Measurements from ENCODE around the gene BCAS1.
"Not testable (repeated sequence)": the region's sequence is repeated elsewhere in the genome, so short reads cannot be mapped to it uniquely, and the experiment has no call there.

Gene BCAS1

DNA sequence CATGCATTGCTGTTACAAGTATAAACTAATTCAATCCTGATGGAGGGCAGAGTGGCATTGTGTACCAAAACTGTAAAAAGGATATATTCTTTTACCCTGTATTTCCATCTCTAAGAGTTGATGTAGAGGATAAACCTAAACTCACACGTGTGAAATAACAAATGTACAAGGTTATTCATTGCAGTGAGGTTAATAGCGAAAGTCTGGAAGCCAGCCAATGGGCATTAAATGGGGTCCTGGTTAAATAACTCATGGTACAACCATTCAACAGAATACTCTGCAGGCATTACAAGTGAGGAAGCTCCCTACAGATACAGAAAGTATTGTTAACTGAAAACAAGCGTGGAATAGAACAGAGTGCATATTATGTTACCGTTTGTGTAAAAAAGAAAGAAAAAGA, 56.9 kb downstream of the BCAS1 start:
- no peak for DNase-seq

DNA sequence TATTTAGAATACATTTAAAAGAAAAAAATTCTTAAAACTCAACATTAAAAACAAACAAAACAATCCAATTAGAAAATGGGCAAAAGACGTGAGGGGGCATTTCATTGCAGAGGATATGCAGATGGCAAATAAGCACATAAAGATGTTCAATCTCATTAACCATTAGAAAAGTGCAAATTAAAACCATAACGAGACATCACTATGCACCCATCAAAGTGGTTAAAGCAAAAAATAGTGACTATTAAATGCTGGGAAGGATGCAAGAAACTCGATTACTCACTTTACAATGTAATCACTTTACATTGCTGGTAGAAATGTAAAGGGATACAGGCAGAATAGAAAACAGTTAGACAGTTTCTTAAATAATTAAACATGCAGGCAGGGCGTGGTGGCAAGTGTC, 59.0 kb downstream of the BCAS1 start:
- no peak for DNase-seq

DNA sequence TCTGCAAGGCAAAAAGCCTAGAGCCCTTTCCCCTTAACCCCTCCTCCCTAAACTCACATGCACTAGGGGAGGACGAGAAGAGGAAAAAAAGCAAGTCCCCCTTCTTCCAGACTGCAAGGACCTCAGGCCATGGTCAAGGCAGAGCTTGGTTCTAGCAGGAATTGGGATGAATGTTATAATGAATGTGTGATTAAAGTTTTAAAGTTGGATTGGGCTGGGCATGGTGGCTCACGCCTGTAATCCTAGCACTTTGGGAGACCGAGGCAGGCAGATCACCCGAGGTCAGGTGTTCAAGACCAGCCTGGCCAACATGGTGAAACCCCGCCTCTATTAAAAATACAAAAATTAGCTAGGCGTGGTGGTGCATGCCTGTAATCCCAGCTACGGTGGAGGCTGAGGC, 64.2 kb downstream of the BCAS1 start:
- DNase-seq, result not testable (repeated sequence)

DNA sequence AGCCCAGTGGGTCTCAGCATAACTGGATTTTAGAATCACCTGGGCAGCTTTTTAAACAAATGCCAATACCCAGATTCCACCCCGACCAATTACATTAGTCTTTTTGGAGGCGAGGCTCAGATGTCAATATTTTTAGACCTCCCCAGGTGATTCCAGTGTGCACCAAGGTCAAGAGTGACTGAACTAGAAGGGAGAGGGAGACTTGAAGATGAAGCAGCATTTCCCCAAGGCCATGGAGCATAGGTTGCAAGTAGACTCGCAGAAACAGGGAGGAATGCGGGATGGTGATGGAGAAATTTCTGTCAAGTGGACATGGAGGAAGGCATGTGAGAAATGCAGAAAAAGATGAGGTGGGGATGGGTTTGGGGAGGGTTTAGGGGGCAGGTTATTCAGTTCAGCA, 64.9 kb downstream of the BCAS1 start:
- no peak for DNase-seq

- no peak for DNase-seq
Measured at GRCh38 chr20:54004445-54004844, 65.9 kb downstream of the BCAS1 start.

GRCh38 chr20:54002741-54003140, 67.7 kb downstream of the BCAS1 start:
- no peak for DNase-seq

GRCh38 chr20:54002056-54002575, 68.3 kb downstream of the BCAS1 start:
- no peak for DNase-seq

DNA sequence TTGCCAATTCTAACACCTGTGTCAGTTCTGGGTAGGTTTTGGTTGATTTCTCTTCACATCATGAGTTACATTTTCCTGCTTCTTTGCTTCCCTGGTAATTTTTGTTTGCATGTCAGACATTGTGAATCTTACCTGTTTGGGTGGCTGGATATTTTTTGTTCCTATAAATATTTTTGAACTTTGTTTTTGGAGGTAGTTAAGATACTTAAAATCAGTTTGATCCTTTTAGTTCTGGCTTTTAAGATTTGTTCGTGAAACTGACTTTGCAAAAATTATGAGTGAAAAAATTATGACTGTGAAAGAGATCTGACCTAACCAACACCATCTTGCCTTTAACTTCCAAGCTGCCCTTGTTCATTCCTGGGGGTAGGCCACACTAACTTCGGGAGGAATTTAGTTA, 69.5 kb downstream of the BCAS1 start:
- DNase-seq, result no peak

DNA sequence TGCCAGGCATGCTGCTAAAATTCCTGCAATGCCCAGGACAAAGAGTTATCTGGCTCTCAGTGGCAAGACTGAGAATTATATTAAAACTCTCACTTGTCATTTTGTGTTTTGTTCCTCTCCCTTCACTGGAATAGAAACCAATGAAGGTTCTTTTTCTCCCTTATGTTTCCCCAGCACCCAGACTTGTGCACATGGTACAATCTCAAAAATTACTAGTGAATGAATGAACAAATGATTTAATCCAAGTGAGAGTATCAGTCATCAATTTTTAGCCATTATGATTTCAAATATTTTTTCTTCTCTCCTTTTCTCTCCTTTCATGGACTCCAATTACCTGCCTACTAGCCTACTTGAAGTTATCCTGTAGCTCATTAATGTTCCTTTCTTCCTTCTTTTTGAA, 70.1 kb downstream of the BCAS1 start:
- DNase-seq, result no peak

GRCh38 chr20:53999077-53999476, 71.3 kb downstream of the BCAS1 start:
- no peak for DNase-seq

DNA sequence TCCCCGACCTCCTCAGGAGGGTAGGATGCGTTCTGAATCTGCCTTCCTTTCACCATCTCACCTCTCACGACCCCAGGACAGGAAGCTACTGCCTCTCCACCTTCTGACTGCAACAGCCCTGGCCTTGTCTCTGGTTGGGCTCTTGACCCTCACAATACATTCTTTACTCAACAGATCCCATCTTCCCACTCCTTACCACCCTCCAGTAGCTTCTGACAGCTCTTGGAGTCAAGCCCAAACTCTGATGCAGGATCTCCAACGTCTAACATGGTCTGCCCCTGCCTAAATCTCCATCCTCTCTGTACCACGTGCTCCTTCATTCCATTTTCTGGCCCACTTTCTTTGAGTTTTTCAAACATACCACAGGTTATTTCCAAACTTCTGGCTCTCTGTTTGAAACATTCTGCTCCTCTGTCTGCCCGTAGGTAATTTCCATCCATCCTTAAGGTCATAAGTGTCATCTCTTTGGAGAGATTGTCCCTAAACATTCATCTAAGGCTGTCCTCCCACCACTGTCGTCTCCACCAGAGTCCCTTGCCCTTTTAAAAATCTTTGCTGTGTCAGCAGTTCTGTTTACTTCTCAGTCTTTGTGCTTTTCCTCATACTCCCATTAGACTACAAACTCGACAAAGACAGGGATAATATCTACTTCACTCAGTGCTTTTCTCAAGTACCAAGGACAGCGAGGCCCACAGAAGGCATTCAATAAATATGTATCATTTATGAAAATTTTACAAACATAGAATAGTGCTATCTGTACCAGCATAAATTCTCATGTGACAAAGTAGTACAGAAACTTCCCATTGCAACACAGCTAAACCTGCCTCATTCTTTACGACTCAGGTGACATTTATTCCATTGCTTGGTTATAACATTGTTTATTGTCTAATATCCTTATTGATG, 73.6 kb downstream of the BCAS1 start:
- no peak for DNase-seq

DNA sequence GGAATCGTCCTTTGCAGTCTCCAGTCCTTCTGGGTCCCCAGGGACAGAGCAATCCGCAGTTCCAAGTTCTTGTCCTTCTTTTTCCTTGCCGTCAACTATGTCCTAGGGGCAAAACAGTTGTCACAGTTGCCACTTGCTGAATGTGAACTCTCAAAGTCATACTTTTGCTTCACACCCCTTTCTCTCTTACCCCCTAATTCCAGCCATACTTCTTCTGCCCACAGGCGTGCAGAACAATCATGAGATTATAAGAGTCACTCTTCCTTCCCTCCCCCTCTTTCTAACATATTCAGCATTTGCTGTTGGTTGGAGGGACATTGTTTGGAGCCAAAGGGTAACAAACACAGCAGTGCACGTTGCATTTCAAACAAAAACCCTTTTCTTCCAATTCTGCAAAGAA, 74.4 kb downstream of the BCAS1 start:
- no peak for DNase-seq

DNA sequence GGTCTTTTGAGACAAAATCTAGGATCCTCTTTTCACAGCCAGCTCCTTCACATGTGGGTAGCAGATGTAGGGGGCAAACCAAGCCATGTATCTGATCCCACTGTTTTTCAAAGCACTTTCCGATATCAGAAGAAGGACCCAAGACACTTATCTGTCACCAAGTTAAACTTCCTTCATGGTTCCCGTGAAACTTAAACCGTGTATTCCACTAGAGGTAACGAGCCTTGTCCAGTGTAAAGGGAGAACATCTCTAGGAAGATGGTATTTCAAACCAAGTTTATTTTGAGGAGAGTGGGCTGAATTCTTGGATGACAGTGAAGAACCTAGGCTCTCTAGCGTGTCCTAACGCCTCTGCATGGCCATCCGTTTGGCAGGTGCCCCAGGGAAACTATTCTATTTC, 76.3 kb downstream of the BCAS1 start:
- no peak for DNase-seq

DNA sequence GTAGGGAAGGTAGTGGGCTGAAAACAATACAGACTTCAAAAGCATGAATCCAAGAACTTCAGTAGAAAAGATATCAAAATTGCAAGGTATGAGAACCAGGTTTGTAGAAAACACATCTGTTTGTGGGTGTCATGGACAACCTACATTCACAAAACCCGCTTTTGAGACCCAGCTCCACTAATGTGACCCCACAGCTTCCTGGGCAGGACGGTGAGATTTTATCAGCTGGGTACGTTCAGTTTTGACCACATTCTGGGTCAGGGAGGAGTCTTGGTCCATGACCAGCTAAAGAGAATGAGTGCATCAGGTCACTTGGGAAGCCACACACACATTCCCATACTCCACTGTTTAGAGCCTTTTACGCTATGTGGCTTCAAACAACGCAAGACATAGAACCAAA, 77.1 kb downstream of the BCAS1 start:
- DNase-seq, result no peak

DNA sequence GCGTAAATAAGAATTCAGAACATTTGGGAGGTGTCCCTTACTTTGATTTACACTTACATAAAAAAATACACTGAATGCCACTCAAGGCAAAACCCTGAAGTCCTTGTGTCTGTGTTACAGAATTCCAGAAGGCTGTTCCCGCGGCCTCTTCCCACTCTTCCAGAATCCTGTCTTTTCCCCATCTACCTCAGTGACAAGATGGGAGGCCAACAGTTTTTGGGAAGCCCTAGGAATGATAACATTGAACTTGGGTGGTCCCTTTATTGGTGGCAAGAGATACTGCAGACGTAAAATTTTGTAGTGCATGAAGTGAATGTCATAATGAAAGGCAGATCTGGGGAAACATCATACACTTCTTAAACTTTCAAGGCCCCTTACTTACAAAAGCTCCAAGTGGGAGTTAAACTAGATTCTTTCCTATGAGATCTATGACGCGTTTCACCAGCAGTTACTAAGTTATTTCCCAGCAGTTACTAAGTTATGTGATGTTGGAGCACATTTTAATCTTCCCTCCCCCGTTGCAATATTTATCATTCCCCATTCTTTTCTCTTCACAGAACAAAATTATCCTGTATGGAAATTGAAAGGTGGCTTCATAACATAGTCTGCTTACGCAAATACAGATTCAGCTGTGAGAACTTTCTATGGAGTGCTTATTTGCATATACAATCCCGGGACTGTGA, 79.5 kb downstream of the BCAS1 start:
- DNase-seq, result no peak

DNA sequence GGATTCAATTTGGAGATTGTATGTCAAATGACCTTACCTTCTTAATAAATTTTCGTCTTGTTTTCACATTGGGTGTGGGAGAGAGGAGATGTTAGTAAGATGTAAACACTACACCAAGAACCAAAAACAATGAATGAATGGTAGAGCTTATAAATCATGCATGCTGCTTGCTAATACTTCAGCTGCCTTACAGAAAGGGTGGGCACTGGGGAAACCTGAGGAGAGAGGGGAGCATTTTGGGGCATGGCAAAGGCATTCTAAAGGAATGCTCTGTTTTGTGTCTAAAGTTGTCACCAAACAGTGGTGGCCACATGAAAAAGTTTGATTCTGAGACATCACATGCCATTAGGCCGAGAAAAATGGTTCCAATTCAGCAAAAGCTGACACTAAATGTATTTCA, 80.4 kb downstream of the BCAS1 start:
- no peak for DNase-seq

- DNase-seq, result no peak
Measured at GRCh38 chr20:53989401-53989800, 81.0 kb downstream of the BCAS1 start.

GRCh38 chr20:53986037-53986650, 84.2 kb downstream of the BCAS1 start:
- no peak for DNase-seq

- no peak for DNase-seq
Measured at GRCh38 chr20:53985150-53985518, 85.3 kb downstream of the BCAS1 start.

GRCh38 chr20:53984356-53985149, 85.8 kb downstream of the BCAS1 start:
- no peak for DNase-seq

DNA sequence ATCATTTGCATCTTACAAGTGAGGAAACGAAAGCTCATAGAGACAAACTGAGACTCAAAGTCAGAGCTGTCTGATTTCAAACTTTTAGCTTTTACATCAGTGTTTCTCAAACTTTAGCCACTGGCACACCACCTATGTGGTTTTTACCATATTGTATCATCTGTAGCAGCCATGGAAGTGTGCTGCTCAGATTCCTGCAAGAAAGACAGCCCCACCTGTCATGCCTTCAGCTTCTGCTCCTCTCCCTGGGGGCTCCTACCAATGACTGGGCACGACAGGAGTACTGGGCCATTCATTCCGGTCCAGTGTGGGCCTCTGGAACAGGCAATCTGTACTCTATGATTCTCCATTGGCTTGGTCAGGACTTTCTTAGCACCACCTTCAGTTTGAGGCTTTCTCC, 87.0 kb downstream of the BCAS1 start:
- DNase-seq, result no peak

DNA sequence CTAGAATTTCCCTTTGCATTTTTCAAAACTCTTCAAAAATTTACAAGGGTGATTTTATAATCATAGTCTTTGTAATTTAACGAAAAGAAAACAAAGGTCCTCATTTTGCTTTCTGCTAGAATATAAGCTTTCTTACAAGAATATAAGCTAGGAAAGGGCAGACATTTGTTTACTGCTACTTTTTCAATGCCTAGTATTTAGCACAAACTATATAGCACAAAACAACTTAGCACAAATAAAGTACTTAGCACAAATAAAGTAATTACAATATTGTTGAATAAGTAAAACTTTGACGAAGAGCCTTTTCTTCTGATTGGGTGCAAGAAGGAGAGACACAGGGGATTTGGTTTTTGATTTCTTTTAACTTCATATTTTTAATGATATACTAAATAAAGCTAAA, 87.8 kb downstream of the BCAS1 start:
- DNase-seq, result no peak
